Measurements from ENCODE around the gene HGFAC. TPM values are rescaled to one million over a fixed set of nuclear protein-coding genes. Genes with fewer than 3 reads are reported as not detected.

Gene HGFAC
- total and polyA plus RNA-seq, 2 experiments from 2014 or later, result 0.87 to 1.7 TPM

GRCh38 chr4:3478446-3479357 is 36.9 kb downstream of the HGFAC start:
- Histone ChIP-seq H4K20me1 (ENCODE audit: insufficient read depth, poor library complexity, severe bottlenecking) (no peaks in the 10 kb centered on the region), H3K79me2 (no peaks in the 10 kb centered on the region), H3K4me2 (no peak overlapping the region), H3K4me3 (no peak overlapping the region), H3K4me1 (ENCODE audit: insufficient read depth) (peaks cover 2% of the 10 kb centered on the region), H3K9me3 (ENCODE audit: low read depth) (no peaks in the 10 kb centered on the region), H2AFZ (no peak overlapping the region), H3K36me3 (replicated peaks; ENCODE audit: insufficient read depth, low read depth) (no peaks in the 10 kb centered on the region), H3K9me2 (replicated peaks; ENCODE audit: insufficient read depth) (no peaks in the 10 kb centered on the region), H3K27ac (no peak overlapping the region), H3K27me3 (peaks cover 5% of the 10 kb centered on the region)
- WGBS (ENCODE audit: low lambda C conversion rate, missing lambda C conversion rate), result 87% methylated on average over 35 of the region's 35 CpGs
- TF ChIP-seq CTCF (IDR thresholded peaks at IDR 0.05; ENCODE audit: poor library complexity) (no peak), EZH2 (IDR thresholded peaks at IDR 0.05; ENCODE audit: borderline replicate concordance) (no peak), EZH2phosphoT487 (IDR thresholded peaks at IDR 0.05; ENCODE audit: low read depth, severe bottlenecking, unreplicated experiment) (no peak)
- DNase-seq (ENCODE audit: low spot score), result no peak

DNA sequence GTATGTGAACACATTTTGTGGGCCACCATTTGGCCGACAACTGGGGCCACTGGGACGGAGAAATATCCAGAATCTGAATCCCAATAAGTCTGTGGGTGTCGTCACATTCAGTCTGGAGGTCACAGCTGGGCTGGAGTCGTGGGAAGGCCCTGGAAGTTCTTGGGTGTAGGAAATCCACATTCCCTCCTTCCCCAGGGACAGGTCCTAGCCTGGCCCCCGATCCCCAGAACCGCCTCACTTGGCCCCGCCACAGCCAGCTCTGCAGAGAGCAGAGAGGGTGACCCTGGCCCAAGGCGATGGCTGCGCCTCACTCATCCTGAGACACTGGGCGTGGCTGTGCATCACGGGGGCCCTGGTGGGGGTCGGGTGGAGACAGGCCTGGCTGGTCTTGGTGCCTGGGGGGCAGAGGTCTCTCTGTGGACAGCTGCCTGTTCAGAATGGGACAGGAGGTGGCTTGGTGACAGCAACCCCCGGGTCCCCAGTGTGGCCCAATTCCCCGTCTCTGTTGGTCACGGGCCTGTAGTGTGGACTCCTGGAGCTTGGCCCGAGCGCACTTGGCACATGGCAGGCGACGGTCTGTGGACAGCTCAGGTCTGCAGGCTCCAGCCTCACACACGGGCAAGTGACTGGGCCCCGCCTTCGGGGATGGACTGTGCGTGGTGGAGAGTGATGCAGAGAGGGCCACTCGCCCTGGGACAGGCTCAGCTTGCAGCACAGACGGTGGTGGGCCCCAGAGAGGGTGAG is 37.8 kb downstream of the HGFAC start:
- peaks cover 9% of the 10 kb centered on the region for H3K27me3 ChIP-seq
- no peak for DNase-seq (ENCODE audit: low spot score)
- H3K4me1 ChIP-seq (ENCODE audit: insufficient read depth), result peaks cover 8% of the 10 kb centered on the region
- no peaks in the 10 kb centered on the region for H3K9me2 ChIP-seq (replicated peaks; ENCODE audit: insufficient read depth)
- no peak overlapping the region for H2AFZ ChIP-seq
- H3K4me2 ChIP-seq, result no peak overlapping the region
- H3K36me3 ChIP-seq (replicated peaks; ENCODE audit: insufficient read depth, low read depth), result no peaks in the 10 kb centered on the region
- no peaks in the 10 kb centered on the region for H4K20me1 ChIP-seq (ENCODE audit: insufficient read depth, poor library complexity, severe bottlenecking)
- 86% methylated on average over 25 of the region's 25 CpGs for WGBS (ENCODE audit: low lambda C conversion rate, missing lambda C conversion rate)
- no peak overlapping the region for H3K27ac ChIP-seq
- no peak overlapping the region for H3K4me3 ChIP-seq
- no peaks in the 10 kb centered on the region for H3K9me3 ChIP-seq (ENCODE audit: low read depth)
- H3K79me2 ChIP-seq, result no peaks in the 10 kb centered on the region
- TF ChIP-seq CTCF (IDR thresholded peaks at IDR 0.05; ENCODE audit: poor library complexity) (no peak), EZH2phosphoT487 (IDR thresholded peaks at IDR 0.05; ENCODE audit: low read depth, severe bottlenecking, unreplicated experiment) (no peak), EZH2 (IDR thresholded peaks at IDR 0.05; ENCODE audit: borderline replicate concordance) (no peak)

GRCh38 chr4:3480528-3481112 is 38.9 kb downstream of the HGFAC start:
- Histone ChIP-seq H3K4me3 (no peak overlapping the region), H3K36me3 (replicated peaks; ENCODE audit: insufficient read depth, low read depth) (no peaks in the 10 kb centered on the region), H3K27me3 (peaks cover 6% of the 10 kb centered on the region), H3K9me3 (ENCODE audit: low read depth) (no peaks in the 10 kb centered on the region), H3K4me2 (no peak overlapping the region), H2AFZ (no peak overlapping the region), H3K79me2 (no peaks in the 10 kb centered on the region), H3K27ac (no peak overlapping the region), H3K4me1 (ENCODE audit: insufficient read depth) (peaks cover 13% of the 10 kb centered on the region), H4K20me1 (ENCODE audit: insufficient read depth, poor library complexity, severe bottlenecking) (no peaks in the 10 kb centered on the region), H3K9me2 (replicated peaks; ENCODE audit: insufficient read depth) (no peaks in the 10 kb centered on the region)
- TF ChIP-seq EZH2 (IDR thresholded peaks at IDR 0.05; ENCODE audit: borderline replicate concordance), result no peak
- TF ChIP-seq CTCF (IDR thresholded peaks at IDR 0.05; ENCODE audit: poor library complexity), result peak; percentile 100
- 12% methylated on average over 17 of the region's 17 CpGs for WGBS (ENCODE audit: low lambda C conversion rate, missing lambda C conversion rate)
- DNase-seq (ENCODE audit: low spot score), result peak; percentile 83

Measured in hepatocyte (in vitro differentiated cells).